Astrocyte of the spinal cord (primary cell): ENCODE data around the gene GALNT2.

Source experiments
- DNase-seq: peaks from one replicate; pipeline ENCODE4 v3.0.0; 2011; ENCODE audit warnings: low read depth, low spot score
- H3K4me3 ChIP-seq: 2 replicates; pipeline ENCODE4 v1.5.1; 2011; ENCODE audit warnings: low read depth, mild to moderate bottlenecking, low read length, moderate library complexity
- in situ Hi-C: cut with HindIII; loops from 2 replicates; pipeline ENCODE4 v1.10.0; 2017; ENCODE audit warnings: low sequenced_read_pairs
- TF ChIP-seq, protein P1 (sequence below): IDR thresholded peaks from 2 replicates; pipeline ENCODE4 v1.5.1; 2012; ENCODE audit warnings: low read depth, mild to moderate bottlenecking, low read length, inconsistent platforms

The GALNT2 gene

DNA sequence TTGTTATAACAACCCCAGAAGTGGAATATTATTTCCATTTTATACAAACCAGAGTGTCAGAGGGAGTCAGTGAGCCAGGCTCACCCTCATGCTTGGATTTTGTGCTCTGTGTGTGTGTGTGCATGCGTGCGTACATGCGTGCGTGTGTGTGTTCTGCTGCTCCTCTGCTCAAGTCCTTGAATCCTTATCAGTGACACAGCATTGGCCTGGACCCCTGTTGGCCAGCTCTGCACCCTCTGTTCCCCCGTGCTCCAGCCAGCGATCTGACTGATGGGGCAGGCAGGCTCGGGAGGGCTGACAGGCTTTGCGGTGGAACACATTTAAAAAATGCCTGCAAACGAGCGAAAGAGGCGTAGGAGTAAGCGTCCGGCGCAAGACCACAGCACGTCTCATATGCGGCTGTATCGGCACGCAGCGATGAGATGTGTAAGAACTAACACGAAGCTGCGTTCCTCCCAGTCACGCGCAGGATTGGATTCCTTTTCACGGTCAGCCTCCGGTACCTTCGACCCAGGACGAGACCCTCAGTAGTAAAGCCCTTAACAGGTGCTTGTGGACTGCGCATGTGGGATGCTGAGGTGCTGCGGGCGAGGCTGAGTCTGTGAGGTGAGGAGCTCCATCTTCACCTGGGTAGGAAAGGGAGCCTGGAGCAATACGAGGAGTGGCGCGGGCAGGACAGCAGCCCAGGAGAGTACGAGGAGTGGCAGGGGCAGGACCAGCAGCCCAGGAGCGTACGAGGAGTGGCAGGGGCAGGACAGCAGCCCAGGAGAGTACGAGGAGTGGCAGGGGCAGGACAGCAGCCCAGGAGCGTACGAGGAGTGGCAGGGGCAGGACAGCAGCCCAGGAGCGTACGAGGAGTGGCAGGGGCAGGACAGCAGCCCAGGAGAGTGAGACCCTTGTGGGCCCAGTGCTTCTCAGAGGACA, 130.9 kb downstream of the GALNT2 start:
- TF ChIP-seq, protein P1, sequence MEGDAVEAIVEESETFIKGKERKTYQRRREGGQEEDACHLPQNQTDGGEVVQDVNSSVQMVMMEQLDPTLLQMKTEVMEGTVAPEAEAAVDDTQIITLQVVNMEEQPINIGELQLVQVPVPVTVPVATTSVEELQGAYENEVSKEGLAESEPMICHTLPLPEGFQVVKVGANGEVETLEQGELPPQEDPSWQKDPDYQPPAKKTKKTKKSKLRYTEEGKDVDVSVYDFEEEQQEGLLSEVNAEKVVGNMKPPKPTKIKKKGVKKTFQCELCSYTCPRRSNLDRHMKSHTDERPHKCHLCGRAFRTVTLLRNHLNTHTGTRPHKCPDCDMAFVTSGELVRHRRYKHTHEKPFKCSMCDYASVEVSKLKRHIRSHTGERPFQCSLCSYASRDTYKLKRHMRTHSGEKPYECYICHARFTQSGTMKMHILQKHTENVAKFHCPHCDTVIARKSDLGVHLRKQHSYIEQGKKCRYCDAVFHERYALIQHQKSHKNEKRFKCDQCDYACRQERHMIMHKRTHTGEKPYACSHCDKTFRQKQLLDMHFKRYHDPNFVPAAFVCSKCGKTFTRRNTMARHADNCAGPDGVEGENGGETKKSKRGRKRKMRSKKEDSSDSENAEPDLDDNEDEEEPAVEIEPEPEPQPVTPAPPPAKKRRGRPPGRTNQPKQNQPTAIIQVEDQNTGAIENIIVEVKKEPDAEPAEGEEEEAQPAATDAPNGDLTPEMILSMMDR = no peak
- H3K4me3 ChIP-seq = no peak overlapping the region
- DNase-seq = no peak
- in situ Hi-C loops = no loop called here

DNA sequence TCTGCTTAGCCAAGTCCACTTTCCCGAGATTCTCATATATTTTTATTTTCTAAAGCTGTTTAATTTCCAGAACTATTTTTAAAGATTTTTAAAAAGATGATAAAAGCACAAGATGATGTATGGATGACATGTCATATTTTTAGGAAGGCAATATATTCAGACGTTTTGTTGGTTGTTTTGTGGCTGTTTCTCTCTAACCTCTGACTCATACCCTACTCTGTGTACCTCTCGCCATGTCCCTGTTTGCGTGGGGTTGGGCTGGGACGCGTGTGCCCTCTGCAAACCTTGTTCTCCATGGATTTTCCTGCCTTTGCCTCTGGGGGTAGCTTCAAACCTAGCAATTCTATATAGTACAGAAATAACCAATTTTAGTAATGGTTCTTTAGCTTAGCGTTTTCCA, 132.0 kb downstream of the GALNT2 start:
- in situ Hi-C loops = no loop called here
- TF ChIP-seq, protein P1 = no peak
- no peak for DNase-seq
- H3K4me3 ChIP-seq = no peak overlapping the region

DNA sequence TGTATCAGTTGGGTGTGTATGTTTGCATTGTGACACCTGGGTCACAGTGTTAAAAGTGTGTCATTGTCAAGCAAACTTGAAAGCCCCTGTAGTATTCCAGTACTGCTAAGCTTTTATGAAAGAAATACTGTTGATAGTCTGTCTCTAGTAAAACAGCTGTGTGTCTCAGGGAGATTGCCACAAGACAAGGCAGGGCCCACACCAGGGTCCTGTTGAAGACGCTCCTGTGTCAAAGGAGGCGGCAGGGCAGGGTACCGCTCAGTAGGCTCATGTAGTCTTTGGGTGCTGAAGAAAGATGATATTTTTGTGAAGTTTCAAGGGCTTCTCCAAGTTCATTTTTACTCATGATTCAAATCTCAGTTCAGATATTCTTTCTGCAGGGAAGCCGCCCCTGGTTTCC, 132.5 kb downstream of the GALNT2 start:
- in situ Hi-C loops = no loop called here
- TF ChIP-seq, protein P1 = no peak
- DNase-seq = no peak
- no peak overlapping the region for H3K4me3 ChIP-seq

DNA sequence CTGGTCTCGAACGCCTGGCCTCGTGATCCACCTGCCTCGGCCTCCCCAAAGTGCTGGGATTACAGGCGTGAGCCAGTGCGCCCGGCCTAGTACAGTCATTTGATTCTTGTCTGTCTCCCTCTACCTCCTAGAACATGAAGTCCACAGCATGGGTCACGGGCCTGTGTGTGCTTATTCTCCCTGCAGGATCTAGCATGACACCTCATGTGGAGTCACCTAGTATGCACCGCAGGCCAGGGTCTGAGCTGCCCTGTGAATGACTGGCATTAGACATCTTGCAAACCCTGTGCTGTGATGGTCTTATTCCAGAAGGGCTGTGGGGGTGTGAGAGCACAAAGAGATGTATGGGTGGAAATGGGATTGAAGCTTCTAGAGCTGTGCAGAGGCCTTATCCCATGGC, 133.2 kb downstream of the GALNT2 start:
- TF ChIP-seq, protein P1 = no peak
- in situ Hi-C loops = no loop called here
- no peak overlapping the region for H3K4me3 ChIP-seq
- no peak for DNase-seq

DNA sequence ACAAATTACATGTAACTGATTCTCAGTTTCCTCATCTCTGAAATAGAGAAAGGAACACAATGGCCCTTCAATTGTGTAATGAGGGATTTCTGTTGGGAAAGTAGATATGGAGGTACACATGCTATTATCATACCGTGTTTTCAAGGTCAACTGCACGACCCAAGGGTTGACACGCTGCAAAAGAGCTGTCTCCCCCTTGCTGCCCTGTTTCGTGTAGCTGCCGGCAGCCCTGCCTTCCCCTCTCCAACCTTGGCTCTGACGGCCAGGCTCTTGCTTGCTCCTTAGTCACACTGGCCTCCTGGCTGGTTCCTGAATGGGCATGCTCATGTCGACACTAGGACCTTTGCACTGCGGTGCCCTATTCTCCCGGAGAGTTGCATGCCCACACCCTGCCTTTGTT, 134.4 kb downstream of the GALNT2 start:
- H3K4me3 ChIP-seq = no peak overlapping the region
- DNase-seq = no peak
- in situ Hi-C loops = no loop called here
- TF ChIP-seq, protein P1 = no peak

DNA sequence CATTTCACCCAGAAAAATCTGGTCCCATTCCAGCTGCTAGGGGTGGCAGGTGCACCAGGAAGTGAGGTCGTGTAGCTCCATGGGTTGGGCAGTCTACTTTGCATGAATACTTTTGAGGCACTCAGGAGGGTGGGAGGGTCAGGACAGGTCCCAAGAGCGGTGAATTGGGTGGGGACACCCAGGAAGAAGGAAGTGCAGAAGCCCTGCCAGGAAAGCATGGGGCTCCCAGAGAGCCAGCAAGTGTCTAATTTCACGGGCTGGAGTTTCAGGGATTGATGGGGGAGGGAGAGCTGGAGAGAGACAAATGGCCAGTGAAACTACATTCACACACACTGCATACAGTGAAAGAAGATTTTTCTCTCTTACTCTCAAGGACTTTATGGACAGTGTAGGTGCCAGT, 137.8 kb downstream of the GALNT2 start:
- no peak overlapping the region for H3K4me3 ChIP-seq
- DNase-seq = no peak
- TF ChIP-seq, protein P1 = no peak
- in situ Hi-C loops = no loop called here
